PC-9 (cell line): ENCODE results near the gene NCOR2. TPM values are rescaled to one million over a fixed set of nuclear protein-coding genes. Genes with fewer than 3 reads are reported as not detected.

Experiments used
- BruUV-seq: library from RNA; stranded (reverse); fragments of 400-500 nt; replicated peaks from 2 replicates; lab custom pipeline; 2021; lab: Mats Ljungman, UMichigan
- CTCF ChIA-PET: fragments of 300-600 bp; sonication (Branson Sonifier 250); formaldehyde crosslinking; loops from one replicate; lab custom pipeline; 2022; ENCODE audit warnings: antibody characterized with exemption; lab: Charles Lee
- POLR2A ChIA-PET: fragments of 300-600 bp; sonication (Branson Sonifier 250); formaldehyde crosslinking; loops from one replicate; lab custom pipeline; 2022; ENCODE audit warnings: antibody characterized with exemption; ENCODE audit not compliant: unreplicated experiment; lab: Charles Lee
- DNase-seq, 2 experiments: peaks; one replicate each; pipeline versions ENCODE4 v3.0.0 to v3.0.0-alpha.2; 2015 to 2022; ENCODE audit warnings: mixed read lengths in 1 of 2
- H2AFZ ChIP-seq: fragments of 200-600 bp; sonication (generic); 2 replicates; pipeline ENCODE4 v1.8.1; 2017; ENCODE audit warnings: antibody characterized with exemption
- H3F3A ChIP-seq: fragments of 200-600 bp; sonication (generic); 2 replicates; pipeline ENCODE4 v1.8.1; 2017; ENCODE audit warnings: antibody characterized with exemption, mild to moderate bottlenecking, low read depth; ENCODE audit not compliant: insufficient read depth
- H3K27ac ChIP-seq: fragments of 200-600 bp; sonication (generic); 2 replicates; pipeline ENCODE4 v1.6.1; 2016; ENCODE audit warnings: mixed run types
- H3K27me3 ChIP-seq: fragments of 200-600 bp; sonication (generic); 2 replicates; pipeline ENCODE4 v1.6.1; 2016; ENCODE audit warnings: low read depth, mixed run types; ENCODE audit not compliant: insufficient read depth
- H3K36me3 ChIP-seq: fragments of 200-600 bp; sonication (generic); 2 replicates; pipeline ENCODE4 v1.6.1; 2016; ENCODE audit warnings: low read depth, mixed run types
- H3K4me1 ChIP-seq: fragments of 200-600 bp; sonication (generic); replicated peaks from 2 replicates; pipeline ENCODE4 v1.6.1; 2016; ENCODE audit warnings: mixed run types; ENCODE audit not compliant: insufficient read depth
- H3K4me2 ChIP-seq: fragments of 200-600 bp; sonication (generic); 2 replicates; pipeline ENCODE4 v1.6.1; 2017; ENCODE audit warnings: mixed run types
- H3K4me3 ChIP-seq: fragments of 200-600 bp; sonication (generic); 2 replicates; pipeline ENCODE4 v1.6.1; 2016; ENCODE audit warnings: mixed run types
- H3K79me2 ChIP-seq: fragments of 200-600 bp; sonication (generic); 2 replicates; pipeline ENCODE4 v1.6.1; 2017; ENCODE audit warnings: low read depth, mixed run types
- H3K9me2 ChIP-seq: fragments of 200-600 bp; sonication (generic); 2 replicates; pipeline ENCODE4 v1.8.1; 2017; ENCODE audit warnings: mild to moderate bottlenecking; ENCODE audit not compliant: insufficient read depth
- H3K9me3 ChIP-seq: fragments of 200-600 bp; sonication (generic); 2 replicates; pipeline ENCODE4 v1.8.1; 2016; ENCODE audit warnings: low read depth; ENCODE audit not compliant: insufficient read depth
- H4K20me1 ChIP-seq: fragments of 200-600 bp; sonication (generic); 2 replicates; pipeline ENCODE4 v1.8.1; 2017; ENCODE audit not compliant: insufficient read depth
- CTCF ChIP-seq: fragments of 200-600 bp; sonication (generic); conservative IDR thresholded peaks from 2 replicates; pipeline ENCODE4 v1.6.1; 2017; ENCODE audit warnings: mixed run types, antibody characterized with exemption, mild to moderate bottlenecking, moderate library complexity
- EZH2 ChIP-seq: fragments of 200-600 bp; sonication (generic); IDR thresholded peaks from 2 replicates; pipeline ENCODE4 v1.8.0; 2017; ENCODE audit warnings: antibody characterized with exemption, low read depth
- intact Hi-C: fragments of 100-400 bp; cut with micrococcal nuclease; formaldehyde crosslinking; loops from one replicate; pipeline ENCODE4 v1.10.0; 2022; ENCODE audit not compliant: unreplicated experiment
- total RNA-seq: library from RNA; stranded (reverse); gene quantifications from 2 replicates; pipeline ENCODE4 v1.2.3, GENCODE V29; 2021

The NCOR2 gene
- total RNA-seq, 1 experiment from 2014 or later = 319 TPM

- no peak overlapping the region for H3K4me3 ChIP-seq
- BruUV-seq = no TSS peak
- H3K9me2 ChIP-seq = no peaks in the 10 kb centered on the region
- H3K27ac ChIP-seq = no peak overlapping the region
- no peaks in the 10 kb centered on the region for H3K27me3 ChIP-seq
- intact Hi-C loops = no loop called here
- DNase-seq = no peak
- H3K79me2 ChIP-seq = peaks cover 73% of the 10 kb centered on the region
- peaks cover 28% of the 10 kb centered on the region for H4K20me1 ChIP-seq
- no peaks in the 10 kb centered on the region for H3K9me3 ChIP-seq
- H3K4me1 ChIP-seq = peaks cover 18% of the 10 kb centered on the region
- no peak overlapping the region for H2AFZ ChIP-seq
- peaks cover 31% of the 10 kb centered on the region for H3F3A ChIP-seq
- TF ChIP-seq CTCF (no peak), EZH2 (no peak)
- ChIA-PET CTCF (no interaction called here), POLR2A (no interaction called here)
- H3K4me2 ChIP-seq = no peak overlapping the region
- H3K36me3 ChIP-seq = no peaks in the 10 kb centered on the region; the same call in 1 of the 2 replicates
These were observed 35.5 kb downstream of the NCOR2 start for GRCh38 chr12:124531906-124532305.

- Histone ChIP-seq H3K36me3 (no peaks in the 10 kb centered on the region; the same call in 1 of the 2 replicates), H3K4me1 (peaks cover 18% of the 10 kb centered on the region), H2AFZ (no peak overlapping the region), H3F3A (peaks cover 25% of the 10 kb centered on the region), H3K27ac (no peak overlapping the region), H3K4me3 (no peak overlapping the region), H4K20me1 (peaks cover 28% of the 10 kb centered on the region), H3K79me2 (peaks cover 73% of the 10 kb centered on the region), H3K9me3 (no peaks in the 10 kb centered on the region), H3K9me2 (no peaks in the 10 kb centered on the region), H3K27me3 (no peaks in the 10 kb centered on the region), H3K4me2 (no peak overlapping the region)
- BruUV-seq = no TSS peak
- CTCF ChIA-PET = no interaction called here
- DNase-seq = no peak
- POLR2A ChIA-PET = no interaction called here
- intact Hi-C loops = no loop called here
- TF ChIP-seq EZH2 (no peak), CTCF (no peak)
These were observed 36.1 kb downstream of the NCOR2 start for GRCh38 chr12:124531281-124531745.

DNA sequence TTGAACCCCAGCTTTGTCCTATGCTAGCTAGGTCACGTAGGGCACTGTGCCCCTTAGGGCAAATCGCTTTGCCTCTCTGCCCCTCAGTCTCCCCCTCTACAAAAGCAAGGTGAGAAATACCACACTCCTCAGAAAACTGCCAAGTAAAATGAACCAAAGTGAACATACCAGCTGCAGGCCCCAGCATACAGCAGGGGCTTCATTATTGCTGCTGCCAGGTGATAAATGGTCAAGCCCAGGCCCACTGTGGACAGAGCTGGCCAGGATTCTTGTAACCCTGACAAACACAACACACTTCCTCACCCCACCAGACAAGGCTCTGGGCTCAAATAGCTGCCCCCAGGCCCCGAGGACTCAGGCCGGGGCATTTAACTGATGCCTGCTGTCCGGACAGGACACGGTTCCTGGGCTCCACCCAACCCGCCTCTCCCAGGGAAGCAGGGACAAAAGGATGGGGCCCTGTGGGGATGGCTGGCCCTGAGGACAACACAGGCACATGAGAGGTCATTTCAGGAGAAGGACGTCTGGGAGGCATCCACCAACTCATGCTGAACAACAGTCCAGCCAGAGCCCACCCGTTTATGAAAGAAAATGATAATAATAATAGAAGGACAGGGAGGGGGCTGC is 36.7 kb downstream of the NCOR2 start:
- Histone ChIP-seq H3F3A (peaks cover 22% of the 10 kb centered on the region), H3K4me2 (no peak overlapping the region), H3K9me2 (no peaks in the 10 kb centered on the region), H3K4me3 (no peak overlapping the region), H3K27me3 (no peaks in the 10 kb centered on the region), H3K4me1 (peaks cover 18% of the 10 kb centered on the region), H3K9me3 (no peaks in the 10 kb centered on the region), H3K36me3 (no peaks in the 10 kb centered on the region; the same call in 1 of the 2 replicates), H2AFZ (no peak overlapping the region), H3K79me2 (peaks cover 73% of the 10 kb centered on the region), H3K27ac (no peak overlapping the region), H4K20me1 (peaks cover 26% of the 10 kb centered on the region)
- no peak for DNase-seq
- POLR2A ChIA-PET = no interaction called here
- TF ChIP-seq EZH2 (no peak), CTCF (no peak)
- BruUV-seq = no TSS peak
- intact Hi-C loops = no loop called here
- CTCF ChIA-PET = no interaction called here
